Muscle of leg (tissue), 11 donors: ENCODE results near the gene FOSL2. TPM values are rescaled to one million over a fixed set of nuclear protein-coding genes. Genes with fewer than 3 reads are reported as not detected.

Experiments
- DNase-seq: peaks from one replicate; pipeline ENCODE4 v3.0.0; 2013
- H3K27ac ChIP-seq: one replicate; pipeline ENCODE4 v1.5.1; 2013; ENCODE audit warnings: mild to moderate bottlenecking, low read length, control low read depth
- H3K27me3 ChIP-seq: one replicate; pipeline ENCODE4 v1.6.1; 2013; ENCODE audit warnings: low read length; ENCODE audit not compliant: control insufficient read depth, insufficient read depth
- H3K36me3 ChIP-seq: one replicate; pipeline ENCODE4 v1.6.1; 2013; ENCODE audit warnings: low read length; ENCODE audit not compliant: control insufficient read depth, insufficient read depth
- H3K4me1 ChIP-seq: one replicate; pipeline ENCODE4 v1.6.1; 2013; ENCODE audit warnings: low read length; ENCODE audit not compliant: control insufficient read depth, insufficient read depth
- H3K4me3 ChIP-seq: one replicate; pipeline ENCODE4 v1.5.1; 2013; ENCODE audit warnings: low read length, control low read depth
- H3K9me3 ChIP-seq: replicated peaks from 2 replicates; pipeline ENCODE4 v1.6.1; 2013; ENCODE audit warnings: low read depth, low read length; ENCODE audit not compliant: control insufficient read depth
- WGBS: methylation state at CpG from one replicate; pipeline ENCODE4 v1.1.5; 2013; ENCODE audit warnings: missing lambda C conversion rate; ENCODE audit not compliant: insufficient coverage; 5-methylcytosine and 5-hydroxymethylcytosine counted together
- polyA plus RNA-seq, 8 donors: library from polyadenylated mRNA; unstranded; fragments of 120-200 nt; gene quantifications; one replicate each; pipeline versions ENCODE4 v1.2.1 to v1.2.3, GENCODE V29; 2013; ENCODE audit warnings: inconsistent platforms in 1 of 8, low replicate concordance in 1 of 8; ENCODE audit not compliant: insufficient read length in 8 of 8, insufficient read depth in 1 of 8
- total RNA-seq: library from RNA; stranded (reverse); fragments of 120-200 nt; gene quantifications from one replicate; pipeline ENCODE4 v1.2.4, GENCODE V29; 2013

FOSL2 gene
- total and polyA plus RNA-seq, 9 donors, result 11.0 to 25.6 (median 14.8) TPM

DNA sequence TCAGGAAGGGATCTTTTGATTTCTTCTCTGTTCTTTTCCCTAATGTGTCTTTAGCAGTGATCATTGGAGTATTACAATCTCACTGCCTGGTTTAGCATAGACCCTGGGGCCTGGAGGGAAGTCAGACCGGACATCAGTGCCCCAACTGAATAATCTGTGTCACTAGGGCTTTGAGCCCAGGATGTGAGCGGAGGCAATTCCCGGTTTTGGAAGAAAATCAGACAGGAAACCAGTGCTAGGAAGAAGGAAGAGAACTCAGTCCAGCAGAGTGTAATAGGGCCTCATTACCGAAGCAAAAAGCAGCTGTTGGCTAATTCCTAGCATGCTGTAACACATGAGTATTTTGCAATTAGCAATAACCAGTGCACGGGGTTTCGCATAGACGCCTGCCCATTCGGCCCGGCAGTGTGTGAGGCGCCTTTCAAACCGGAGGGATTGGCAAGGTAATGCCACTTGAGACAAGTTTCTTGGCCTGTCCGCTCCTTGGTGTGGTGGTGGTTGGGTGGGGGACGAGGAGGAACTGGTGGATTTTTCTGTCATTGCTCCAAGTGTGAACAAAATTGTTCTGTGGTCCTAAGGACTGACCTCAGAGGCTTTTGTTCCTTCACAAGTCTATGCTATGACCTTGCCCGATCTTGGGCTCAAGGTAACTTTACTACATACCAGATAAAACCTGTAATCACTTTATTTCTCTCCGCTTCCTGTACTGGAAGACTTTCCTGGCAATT is 2.8 kb downstream of the FOSL2 start:
- peaks cover 63% of the 10 kb centered on the region for H3K4me1 ChIP-seq
- peaks cover 4% of the 10 kb centered on the region for H3K36me3 ChIP-seq
- 15% methylated on average over 13 of the region's 15 CpGs for WGBS
- no peaks in the 10 kb centered on the region for H3K27me3 ChIP-seq
- peak; percentile 84 for DNase-seq
- H3K27ac ChIP-seq, result peak overlapping the region; percentile 99
- H3K9me3 ChIP-seq, result no peaks in the 10 kb centered on the region
- H3K4me3 ChIP-seq, result peak overlapping the region; percentile 88

DNA sequence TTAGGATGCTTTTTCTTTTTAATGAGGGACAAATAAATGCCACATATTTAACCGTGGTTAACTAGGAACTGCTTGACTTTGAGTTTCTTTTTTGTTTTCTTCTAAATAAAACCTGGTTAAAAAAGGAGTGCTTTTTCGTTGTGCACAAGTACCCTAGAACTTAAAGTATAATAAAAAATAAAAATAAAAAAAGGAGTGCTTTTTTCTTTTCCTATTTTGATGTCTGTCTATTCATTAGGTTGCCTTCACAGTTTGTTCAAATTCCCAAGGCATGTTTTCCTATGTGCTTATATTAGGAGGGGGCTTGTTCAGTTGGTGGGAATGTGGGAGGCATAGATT is 4.4 kb downstream of the FOSL2 start:
- H3K4me3 ChIP-seq, result no peak overlapping the region
- H3K27ac ChIP-seq, result no peak overlapping the region
- no peaks in the 10 kb centered on the region for H3K9me3 ChIP-seq
- no CpG with 5 or more reads among the region's 2 CpGs for WGBS
- DNase-seq, result no peak
- H3K27me3 ChIP-seq, result no peaks in the 10 kb centered on the region
- peaks cover 4% of the 10 kb centered on the region for H3K36me3 ChIP-seq
- peaks cover 54% of the 10 kb centered on the region for H3K4me1 ChIP-seq

DNA sequence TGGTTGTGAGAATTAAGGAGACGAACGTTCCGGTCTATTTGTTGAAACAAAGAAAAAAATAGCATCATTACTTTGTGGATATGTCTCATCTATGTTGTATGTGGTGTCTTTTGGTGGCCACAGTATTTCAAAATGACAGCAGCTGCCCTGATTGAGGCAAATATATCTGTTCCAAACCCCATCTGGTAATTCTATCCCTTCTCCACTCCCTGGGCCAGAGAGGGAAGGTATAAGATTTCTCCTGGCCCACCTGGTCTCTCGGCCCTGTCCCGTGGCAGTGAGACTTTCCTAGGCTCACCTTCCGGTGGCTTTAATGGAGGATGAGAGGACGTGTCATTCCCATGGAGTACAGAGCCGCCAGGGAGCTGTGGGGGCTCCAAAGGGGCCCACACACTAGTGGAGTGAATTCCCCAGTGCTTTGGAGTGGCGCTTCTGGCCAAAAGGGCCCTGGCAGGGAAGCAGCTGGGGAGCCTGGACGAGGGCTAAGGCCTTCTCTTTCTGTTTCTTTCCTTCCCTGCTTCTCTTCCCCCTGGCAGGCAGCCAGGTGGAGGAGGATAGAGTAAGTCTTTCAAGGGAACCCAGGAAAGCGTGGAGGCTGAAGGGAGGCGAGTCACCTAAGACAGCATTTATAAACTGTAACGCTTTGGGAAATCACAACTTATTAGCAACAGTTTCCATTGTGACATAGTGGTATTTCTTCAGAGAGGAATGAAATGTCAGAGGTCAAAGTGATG is 5.6 kb downstream of the FOSL2 start:
- 53% methylated on average over 5 of the region's 13 CpGs for WGBS
- Histone ChIP-seq H3K9me3 (no peaks in the 10 kb centered on the region), H3K27ac (peak overlapping the region; percentile 60), H3K36me3 (peaks cover 4% of the 10 kb centered on the region), H3K27me3 (no peaks in the 10 kb centered on the region), H3K4me1 (peaks cover 54% of the 10 kb centered on the region), H3K4me3 (no peak overlapping the region)
- DNase-seq, result peak; percentile 36

DNA sequence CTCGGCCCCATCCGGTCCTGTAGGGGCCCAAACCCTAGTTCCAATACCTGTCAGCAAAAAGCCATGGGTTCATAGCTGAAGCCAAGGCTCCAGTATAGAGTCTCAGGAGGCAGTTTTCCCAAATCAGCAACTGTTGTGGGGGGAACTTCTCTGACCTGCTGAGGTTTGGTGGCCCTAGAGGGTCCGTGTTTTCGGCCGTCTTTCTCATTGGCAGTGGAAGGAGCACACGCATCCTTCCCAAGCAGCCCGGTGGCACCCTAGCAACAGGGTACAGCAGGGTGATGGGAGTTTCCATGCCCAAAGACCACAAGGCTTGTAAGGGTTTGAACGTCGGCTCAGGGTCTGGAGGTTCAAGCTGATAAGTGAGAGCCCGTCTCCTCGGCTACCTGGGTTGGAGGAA is 6.6 kb downstream of the FOSL2 start:
- H3K27me3 ChIP-seq, result no peaks in the 10 kb centered on the region
- no peak overlapping the region for H3K27ac ChIP-seq
- H3K4me1 ChIP-seq, result peaks cover 51% of the 10 kb centered on the region
- peaks cover 12% of the 10 kb centered on the region for H3K36me3 ChIP-seq
- DNase-seq, result no peak
- WGBS, result 88% methylated on average over 8 of the region's 11 CpGs
- H3K9me3 ChIP-seq, result no peaks in the 10 kb centered on the region
- no peak overlapping the region for H3K4me3 ChIP-seq

DNA sequence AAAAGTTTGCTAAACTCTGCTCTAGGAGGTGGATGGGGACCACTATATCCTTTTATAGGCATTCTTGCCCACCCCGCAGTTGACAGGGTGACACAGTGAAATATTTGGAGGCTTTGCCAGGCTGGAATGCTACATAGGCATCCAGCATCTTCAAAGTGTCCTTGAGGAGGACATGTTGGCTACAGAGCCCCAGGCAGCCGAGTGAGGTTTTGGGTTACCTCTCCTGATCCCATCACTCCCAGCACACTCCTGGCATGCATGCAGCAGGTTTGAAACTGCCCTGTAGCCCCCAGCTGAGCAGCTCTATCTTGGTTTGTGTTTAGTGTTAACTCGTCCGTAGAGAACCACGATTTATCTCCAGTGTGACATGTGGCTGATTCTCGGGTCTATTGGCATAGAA is 7.3 kb downstream of the FOSL2 start:
- H3K9me3 ChIP-seq, result no peaks in the 10 kb centered on the region
- peaks cover 45% of the 10 kb centered on the region for H3K4me1 ChIP-seq
- peaks cover 18% of the 10 kb centered on the region for H3K36me3 ChIP-seq
- no peak overlapping the region for H3K27ac ChIP-seq
- H3K27me3 ChIP-seq, result no peaks in the 10 kb centered on the region
- H3K4me3 ChIP-seq, result no peak overlapping the region
- DNase-seq, result no peak
- WGBS, result 33% methylated on average over 1 of the region's 6 CpGs

DNA sequence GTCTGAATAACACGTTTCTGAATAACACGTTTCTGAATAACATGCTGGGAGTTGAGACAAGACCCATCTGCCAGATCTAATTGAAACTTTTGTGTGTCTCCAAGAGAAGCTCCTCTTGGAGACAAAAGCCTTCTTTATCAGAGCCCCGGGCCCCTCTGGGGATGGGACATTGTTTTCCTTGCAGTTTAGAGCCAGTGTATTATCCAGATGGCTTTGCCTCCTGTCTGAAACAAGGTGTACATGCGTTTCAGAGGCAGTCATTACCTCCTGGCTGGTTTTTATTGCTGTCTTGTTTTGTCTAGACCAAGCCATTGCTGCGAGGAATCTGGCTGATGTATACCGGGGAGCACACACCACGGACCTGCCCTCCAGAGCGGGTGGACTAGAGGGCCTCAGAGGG is 7.8 kb downstream of the FOSL2 start:
- no peak overlapping the region for H3K4me3 ChIP-seq
- no peak overlapping the region for H3K27ac ChIP-seq
- no peaks in the 10 kb centered on the region for H3K9me3 ChIP-seq
- no peak for DNase-seq
- H3K36me3 ChIP-seq, result peaks cover 23% of the 10 kb centered on the region
- WGBS, result 53% methylated on average over 5 of the region's 8 CpGs
- peaks cover 40% of the 10 kb centered on the region for H3K4me1 ChIP-seq
- H3K27me3 ChIP-seq, result no peaks in the 10 kb centered on the region

DNA sequence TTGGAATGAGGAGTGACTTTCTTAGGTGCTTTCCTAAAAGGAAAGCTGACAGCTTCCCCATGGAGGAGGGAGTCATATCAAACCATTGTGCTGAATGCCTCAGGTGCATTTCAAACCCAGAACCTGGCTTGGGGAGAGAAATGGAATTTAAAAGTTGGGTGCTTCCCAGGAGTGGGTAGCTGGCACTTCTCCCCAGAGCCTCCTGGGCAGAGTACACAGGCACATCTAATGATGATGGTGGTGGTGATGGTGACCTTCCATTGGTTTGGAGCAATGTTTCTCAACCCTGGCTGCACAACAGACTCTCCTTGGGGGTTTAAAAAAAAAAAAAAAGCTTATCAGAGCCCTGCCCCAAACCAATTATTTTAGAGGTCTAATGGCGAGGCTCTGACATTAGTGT is 8.3 kb downstream of the FOSL2 start:
- peaks cover 27% of the 10 kb centered on the region for H3K36me3 ChIP-seq
- no peaks in the 10 kb centered on the region for H3K9me3 ChIP-seq
- no peaks in the 10 kb centered on the region for H3K27me3 ChIP-seq
- H3K4me1 ChIP-seq, result peaks cover 35% of the 10 kb centered on the region
- no CpG with 5 or more reads among the region's 1 CpG for WGBS
- no peak overlapping the region for H3K4me3 ChIP-seq
- DNase-seq, result no peak
- H3K27ac ChIP-seq, result no peak overlapping the region

DNA sequence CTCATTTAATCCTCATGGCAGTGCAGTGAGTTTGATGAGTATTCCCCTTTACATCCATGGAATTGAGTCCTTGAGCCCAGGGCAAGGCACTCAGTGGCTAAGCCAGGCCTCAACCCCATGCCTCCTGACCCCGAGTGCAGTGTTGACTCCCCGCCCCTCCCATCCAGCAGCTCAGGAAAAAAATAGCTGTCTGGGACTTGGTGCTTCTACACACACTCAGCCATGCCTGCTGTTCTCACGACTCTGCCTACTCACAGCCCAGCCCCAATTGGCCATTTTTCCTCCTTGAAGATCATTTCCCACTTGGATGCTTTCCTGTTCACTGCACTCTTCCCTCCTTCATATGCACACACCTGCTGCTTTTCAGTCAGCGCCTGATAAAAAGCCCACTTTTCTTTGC is 8.8 kb downstream of the FOSL2 start:
- Histone ChIP-seq H3K4me1 (peaks cover 30% of the 10 kb centered on the region), H3K27ac (no peak overlapping the region)

DNA sequence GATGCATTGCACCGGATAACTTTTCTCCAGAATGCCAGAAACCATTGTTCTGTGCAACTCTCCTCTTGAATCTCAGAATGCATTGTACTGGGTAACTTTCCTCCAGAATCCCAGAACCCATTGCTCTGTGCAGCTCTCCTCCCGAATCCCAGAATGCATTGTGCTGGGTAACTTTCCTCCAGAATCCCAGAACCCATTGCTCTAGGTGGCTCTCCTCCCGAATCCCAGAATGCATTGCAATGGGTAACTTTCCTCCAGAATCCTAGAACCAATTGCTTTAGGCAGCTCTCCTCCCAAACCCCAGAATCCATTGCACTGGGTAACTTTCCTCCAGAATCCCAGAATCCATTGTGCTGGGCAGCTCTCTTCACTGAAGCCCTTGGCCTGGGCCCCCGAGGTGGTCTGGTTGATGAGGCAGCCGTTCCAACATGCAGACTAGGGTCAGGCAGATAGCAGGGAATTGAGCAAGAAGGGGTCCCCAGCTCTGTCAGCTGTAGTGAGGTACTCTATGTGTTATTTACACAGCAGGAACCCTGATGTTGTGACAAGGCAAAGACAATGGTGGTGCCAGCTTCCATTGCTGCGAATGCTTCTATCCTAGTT is 9.4 kb downstream of the FOSL2 start:
- Histone ChIP-seq H3K4me1 (peaks cover 29% of the 10 kb centered on the region), H3K27me3 (no peaks in the 10 kb centered on the region), H3K9me3 (no peaks in the 10 kb centered on the region), H3K4me3 (no peak overlapping the region), H3K27ac (no peak overlapping the region), H3K36me3 (peaks cover 36% of the 10 kb centered on the region)
- DNase-seq, result no peak
- 94% methylated on average over 6 of the region's 6 CpGs for WGBS

More for the DNA sequence above, 8.8 kb downstream of the FOSL2 start:
- 72% methylated on average over 4 of the region's 4 CpGs for WGBS
- Histone ChIP-seq H3K4me3 (no peak overlapping the region), H3K27me3 (no peaks in the 10 kb centered on the region), H3K9me3 (no peaks in the 10 kb centered on the region), H3K36me3 (peaks cover 30% of the 10 kb centered on the region)
- DNase-seq, result no peak

DNA sequence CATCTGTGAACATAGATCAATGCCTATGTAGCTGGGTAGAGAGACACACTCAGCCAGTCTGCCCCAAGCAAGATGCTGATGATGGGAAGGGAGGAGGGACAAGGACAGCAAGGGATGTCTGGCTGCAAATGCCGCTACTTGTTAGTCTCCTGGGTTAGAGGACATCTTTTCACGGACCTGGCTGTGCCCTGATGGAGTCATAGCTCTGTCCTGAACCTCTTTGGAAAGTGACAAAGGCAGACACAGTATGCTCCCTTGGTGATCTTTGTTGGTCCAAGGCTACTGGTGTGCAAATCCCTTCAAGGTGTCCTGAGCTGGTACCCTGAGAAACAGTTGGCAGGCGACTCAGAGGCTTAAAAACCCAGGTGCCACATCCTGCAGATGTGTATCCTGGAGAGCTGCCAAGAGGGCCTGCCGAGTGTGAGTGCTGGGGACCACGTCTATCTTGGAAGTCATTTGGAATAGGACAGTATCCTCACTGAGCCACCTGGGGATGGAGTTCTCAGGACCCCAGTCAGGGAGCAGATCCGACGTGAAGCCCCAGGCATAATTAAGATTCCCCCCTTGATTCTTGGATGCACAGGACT is 10.8 kb downstream of the FOSL2 start:
- Histone ChIP-seq H3K27ac (no peak overlapping the region), H3K4me1 (peaks cover 23% of the 10 kb centered on the region), H3K27me3 (no peaks in the 10 kb centered on the region), H3K36me3 (peaks cover 46% of the 10 kb centered on the region), H3K4me3 (no peak overlapping the region), H3K9me3 (no peaks in the 10 kb centered on the region)
- DNase-seq, result no peak
- WGBS, result 65% methylated on average over 5 of the region's 7 CpGs
